ENCODE data around the gene SORCS2. TPM values are rescaled to one million over a fixed set of nuclear protein-coding genes. Genes with fewer than 3 reads are reported as not detected.

The SORCS2 gene
- total and polyA plus RNA-seq, 2 donors (not counting 1 experiment from before 2014, with no cell fraction given) = not detected

DNA sequence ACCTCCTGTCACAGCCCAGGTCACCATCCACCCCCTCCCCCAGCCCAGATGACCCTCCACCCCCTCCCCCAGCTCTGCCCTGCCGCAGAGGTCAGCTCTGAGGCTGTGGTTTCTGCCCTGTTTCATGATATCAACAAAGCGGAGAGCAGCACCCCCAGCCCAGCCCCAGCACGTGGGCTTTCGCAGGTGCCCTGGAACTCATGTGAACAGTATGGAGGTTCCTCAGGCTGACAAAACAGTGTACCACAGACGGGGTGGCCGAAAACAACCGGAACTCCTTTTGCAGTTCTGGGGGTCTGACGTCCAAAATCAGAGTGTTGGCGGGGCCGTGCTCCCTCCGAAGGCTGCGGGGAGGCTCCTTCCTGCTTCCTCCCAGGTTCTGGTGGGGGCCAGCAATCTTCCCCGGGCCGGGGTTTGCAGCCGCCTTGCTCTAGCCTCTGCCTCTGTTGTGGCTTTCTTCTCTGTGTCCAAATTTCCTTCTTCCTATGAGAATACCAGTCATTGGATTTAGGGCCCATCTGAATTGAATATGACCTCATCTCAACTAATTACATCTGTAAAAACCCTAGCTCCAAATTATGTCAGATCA, 250.3 kb downstream of the SORCS2 start:
- Mint-ChIP-seq H3K27ac (no peak overlapping the region), H3K9me3 (ENCODE audit: insufficient read depth) (no peaks in the 10 kb centered on the region), H3K27me3 (peaks cover 12% of the 10 kb centered on the region), H3K4me3 (no peak overlapping the region), H3K4me1 (no peaks in the 10 kb centered on the region)
- no peaks in the 10 kb centered on the region for H3K79me2 ChIP-seq (ENCODE audit: control insufficient read depth, insufficient read depth, low read length)
- H3K4me1 ChIP-seq (ENCODE audit: control insufficient read depth in 2 of 2, insufficient read depth in 2 of 2, low read length in 2 of 2) = no peaks in the 10 kb centered on the region
- WGBS (ENCODE audit: insufficient coverage) = 29% methylated on average over 15 of the region's 15 CpGs
- H4K20me1 ChIP-seq (ENCODE audit: control insufficient read depth, insufficient read depth, low read length, poor library complexity, severe bottlenecking) = no peaks in the 10 kb centered on the region
- no peak for ATAC-seq (ENCODE audit: low read depth)
- H3K36me3 ChIP-seq (replicated peaks in 1 of 2; ENCODE audit: control extremely low read depth in 1 of 2, control insufficient read depth in 1 of 2, extremely low read depth in 1 of 2, insufficient read depth in 2 of 2, low read length in 1 of 2) = no peaks in the 10 kb centered on the region
- no peak overlapping the region for H2AFZ ChIP-seq (ENCODE audit: insufficient read depth, low read depth, low read length, poor library complexity, severe bottlenecking)
- H3K27ac ChIP-seq (ENCODE audit: low read length in 2 of 2) = no peak overlapping the region
- TF ChIP-seq, protein P1, sequence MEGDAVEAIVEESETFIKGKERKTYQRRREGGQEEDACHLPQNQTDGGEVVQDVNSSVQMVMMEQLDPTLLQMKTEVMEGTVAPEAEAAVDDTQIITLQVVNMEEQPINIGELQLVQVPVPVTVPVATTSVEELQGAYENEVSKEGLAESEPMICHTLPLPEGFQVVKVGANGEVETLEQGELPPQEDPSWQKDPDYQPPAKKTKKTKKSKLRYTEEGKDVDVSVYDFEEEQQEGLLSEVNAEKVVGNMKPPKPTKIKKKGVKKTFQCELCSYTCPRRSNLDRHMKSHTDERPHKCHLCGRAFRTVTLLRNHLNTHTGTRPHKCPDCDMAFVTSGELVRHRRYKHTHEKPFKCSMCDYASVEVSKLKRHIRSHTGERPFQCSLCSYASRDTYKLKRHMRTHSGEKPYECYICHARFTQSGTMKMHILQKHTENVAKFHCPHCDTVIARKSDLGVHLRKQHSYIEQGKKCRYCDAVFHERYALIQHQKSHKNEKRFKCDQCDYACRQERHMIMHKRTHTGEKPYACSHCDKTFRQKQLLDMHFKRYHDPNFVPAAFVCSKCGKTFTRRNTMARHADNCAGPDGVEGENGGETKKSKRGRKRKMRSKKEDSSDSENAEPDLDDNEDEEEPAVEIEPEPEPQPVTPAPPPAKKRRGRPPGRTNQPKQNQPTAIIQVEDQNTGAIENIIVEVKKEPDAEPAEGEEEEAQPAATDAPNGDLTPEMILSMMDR (IDR thresholded peaks at IDR 0.05) = no peak
- TF ChIP-seq EZH2 (IDR thresholded peaks at IDR 0.05; ENCODE audit: borderline replicate concordance, insufficient read depth, low read depth, low read length, poor library complexity, severe bottlenecking) = no peak
- H3K27me3 ChIP-seq (replicated peaks in 1 of 4; ENCODE audit: control extremely low read depth in 1 of 4, control insufficient read depth in 3 of 4, insufficient read depth in 4 of 4, low read length in 3 of 4) = peaks cover 0 to 2% (median 0%) of the 10 kb centered on the region in 4 experiments
- no peak overlapping the region for H3K4me3 ChIP-seq (ENCODE audit: control extremely low read depth in 1 of 5, extremely low read depth in 1 of 5, insufficient read depth in 1 of 5, low read depth in 2 of 5, low read length in 4 of 5)
- no peak overlapping the region for H3K9ac ChIP-seq (ENCODE audit: low read length)
- peaks cover 0 to 9% (median 0%) of the 10 kb centered on the region in 3 donors for H3K9me3 ChIP-seq (ENCODE audit: control extremely low read depth in 1 of 3, control insufficient read depth in 2 of 3, insufficient read depth in 1 of 3, low read length in 2 of 3)
- H3K4me2 ChIP-seq (replicated peaks; ENCODE audit: low read depth, low read length, poor library complexity, severe bottlenecking) = no peak overlapping the region
- no peak for DNase-seq
- ChIA-PET POLR2A (no interaction called here), CTCF (no interaction called here)
- intact Hi-C loops (cut with micrococcal nuclease) = no loop called here

DNA sequence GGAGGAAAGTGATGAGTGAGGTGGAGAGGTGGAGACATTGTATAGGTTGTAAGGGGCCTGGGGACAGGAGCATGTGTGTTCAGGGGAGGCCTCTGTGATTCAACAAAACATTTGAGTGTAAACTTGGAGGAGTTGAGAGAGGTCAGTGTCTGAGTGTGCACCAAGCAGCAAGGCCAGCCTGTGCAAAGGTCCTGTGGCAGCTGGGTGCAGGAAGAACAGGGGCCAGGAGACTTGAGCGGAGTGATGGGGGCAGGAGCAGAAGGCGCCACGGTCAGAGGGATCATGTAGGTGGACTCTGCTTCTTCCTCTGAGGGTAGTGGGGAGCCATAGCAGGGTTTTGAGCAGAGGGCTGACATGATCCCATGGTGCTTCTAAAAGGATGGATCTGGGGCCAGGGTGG, 252.0 kb downstream of the SORCS2 start:
- H3K79me2 ChIP-seq (ENCODE audit: control insufficient read depth, insufficient read depth, low read length) = no peaks in the 10 kb centered on the region
- intact Hi-C loops (cut with micrococcal nuclease) = no loop called here
- DNase-seq = no peak
- no peaks in the 10 kb centered on the region for H3K4me1 ChIP-seq (ENCODE audit: control insufficient read depth in 2 of 2, insufficient read depth in 2 of 2, low read length in 2 of 2)
- H3K27ac ChIP-seq (ENCODE audit: low read length in 2 of 2) = no peak overlapping the region
- no peak overlapping the region for H2AFZ ChIP-seq (ENCODE audit: insufficient read depth, low read depth, low read length, poor library complexity, severe bottlenecking)
- ChIA-PET POLR2A (no interaction called here), CTCF (no interaction called here)
- peaks cover 0 to 2% (median 0%) of the 10 kb centered on the region in 4 experiments for H3K27me3 ChIP-seq (replicated peaks in 1 of 4; ENCODE audit: control extremely low read depth in 1 of 4, control insufficient read depth in 3 of 4, insufficient read depth in 4 of 4, low read length in 3 of 4)
- no peak for ATAC-seq (ENCODE audit: low read depth)
- TF ChIP-seq, protein P1 (IDR thresholded peaks at IDR 0.05) = no peak
- TF ChIP-seq EZH2 (IDR thresholded peaks at IDR 0.05; ENCODE audit: borderline replicate concordance, insufficient read depth, low read depth, low read length, poor library complexity, severe bottlenecking) = no peak
- no peak overlapping the region for H3K27ac Mint-ChIP-seq
- no peak overlapping the region for H3K9ac ChIP-seq (ENCODE audit: low read length)
- H3K4me3 Mint-ChIP-seq = no peak overlapping the region
- H3K4me2 ChIP-seq (replicated peaks; ENCODE audit: low read depth, low read length, poor library complexity, severe bottlenecking) = no peak overlapping the region
- H3K36me3 ChIP-seq (replicated peaks in 1 of 2; ENCODE audit: control extremely low read depth in 1 of 2, control insufficient read depth in 1 of 2, extremely low read depth in 1 of 2, insufficient read depth in 2 of 2, low read length in 1 of 2) = no peaks in the 10 kb centered on the region
- peaks cover 0 to 13% (median 0%) of the 10 kb centered on the region in 3 donors for H3K9me3 ChIP-seq (ENCODE audit: control extremely low read depth in 1 of 3, control insufficient read depth in 2 of 3, insufficient read depth in 1 of 3, low read length in 2 of 3)
- no peaks in the 10 kb centered on the region for H4K20me1 ChIP-seq (ENCODE audit: control insufficient read depth, insufficient read depth, low read length, poor library complexity, severe bottlenecking)
- no peaks in the 10 kb centered on the region for H3K9me3 Mint-ChIP-seq (ENCODE audit: insufficient read depth)
- no peak overlapping the region for H3K4me3 ChIP-seq (ENCODE audit: control extremely low read depth in 1 of 5, extremely low read depth in 1 of 5, insufficient read depth in 1 of 5, low read depth in 2 of 5, low read length in 4 of 5)
- 87% methylated on average over 3 of the region's 3 CpGs for WGBS (ENCODE audit: insufficient coverage)
- peaks cover 12% of the 10 kb centered on the region for H3K27me3 Mint-ChIP-seq
- no peaks in the 10 kb centered on the region for H3K4me1 Mint-ChIP-seq
